ENCODE measurements around the gene DAAM2. TPM values are rescaled to one million over a fixed set of nuclear protein-coding genes. Genes with fewer than 3 reads are reported as not detected.
A peak's percentile ranks its signal among the peaks of the same experiment; 100 is the strongest.

DAAM2 gene
- total RNA-seq, 6 experiments from 2014 or later, result 2.2 to 9.0 (median 8.0) TPM

GRCh38 chr6:39769012-39769411 lies 23.2 kb upstream of the DAAM2 start:
- H3K4me3 Mint-ChIP-seq, result no peak overlapping the region
- no peaks in the 10 kb centered on the region for H3K36me3 Mint-ChIP-seq (ENCODE audit: low read depth)
- H3K9me3 Mint-ChIP-seq, result peaks cover 20% of the 10 kb centered on the region
- no peak for DNase-seq
- H3K27me3 Mint-ChIP-seq (ENCODE audit: insufficient read depth), result no peaks in the 10 kb centered on the region; the same call in 1 of the 2 replicates
- no peak overlapping the region for H3K27ac Mint-ChIP-seq
- H3K4me1 Mint-ChIP-seq (ENCODE audit: low read depth), result no peaks in the 10 kb centered on the region
- TF ChIP-seq CTCF (IDR thresholded peaks at IDR 0.05), result no peak

- Mint-ChIP-seq H3K4me1 (ENCODE audit: low read depth) (no peaks in the 10 kb centered on the region), H3K9me3 (peaks cover 18% of the 10 kb centered on the region), H3K4me3 (no peak overlapping the region), H3K27ac (no peak overlapping the region), H3K27me3 (ENCODE audit: insufficient read depth) (no peaks in the 10 kb centered on the region; the same call in none of the 2 replicates), H3K36me3 (ENCODE audit: low read depth) (no peaks in the 10 kb centered on the region)
- DNase-seq, result no peak
- no peak for TF ChIP-seq CTCF (IDR thresholded peaks at IDR 0.05)
These were observed 21.7 kb upstream of the DAAM2 start for GRCh38 chr6:39770446-39770845.

GRCh38 chr6:39772559-39773273 lies 19.5 kb upstream of the DAAM2 start:
- Mint-ChIP-seq H3K27ac (no peak overlapping the region), H3K9me3 (peaks cover 12% of the 10 kb centered on the region; the same call in 1 of the 2 replicates), H3K27me3 (ENCODE audit: insufficient read depth) (no peaks in the 10 kb centered on the region; the same call in none of the 2 replicates), H3K4me3 (no peak overlapping the region), H3K4me1 (ENCODE audit: low read depth) (no peaks in the 10 kb centered on the region), H3K36me3 (ENCODE audit: low read depth) (no peaks in the 10 kb centered on the region)
- TF ChIP-seq CTCF (IDR thresholded peaks at IDR 0.05), result no peak
- DNase-seq, result peak; percentile 43

- Mint-ChIP-seq H3K9me3 (peaks cover 12% of the 10 kb centered on the region; the same call in 1 of the 2 replicates), H3K4me3 (no peak overlapping the region), H3K36me3 (ENCODE audit: low read depth) (no peaks in the 10 kb centered on the region), H3K27ac (no peak overlapping the region), H3K4me1 (ENCODE audit: low read depth) (no peaks in the 10 kb centered on the region), H3K27me3 (ENCODE audit: insufficient read depth) (no peaks in the 10 kb centered on the region; the same call in 1 of the 2 replicates)
- DNase-seq, result no peak
- no peak for TF ChIP-seq CTCF (IDR thresholded peaks at IDR 0.05)
These were observed 18.4 kb upstream of the DAAM2 start for GRCh38 chr6:39773782-39774181.

GRCh38 chr6:39776581-39776980 lies 15.6 kb upstream of the DAAM2 start:
- no peaks in the 10 kb centered on the region for H3K36me3 Mint-ChIP-seq (ENCODE audit: low read depth)
- TF ChIP-seq CTCF (IDR thresholded peaks at IDR 0.05), result no peak
- H3K27me3 Mint-ChIP-seq (ENCODE audit: insufficient read depth), result no peaks in the 10 kb centered on the region; the same call in 1 of the 2 replicates
- H3K27ac Mint-ChIP-seq, result no peak overlapping the region
- no peak for DNase-seq
- H3K9me3 Mint-ChIP-seq, result peaks cover 6% of the 10 kb centered on the region; the same call in 1 of the 2 replicates
- no peak overlapping the region for H3K4me3 Mint-ChIP-seq
- no peaks in the 10 kb centered on the region for H3K4me1 Mint-ChIP-seq (ENCODE audit: low read depth)
